HepG2 (cell line): ENCODE results near the gene TBCD. TPM values are rescaled to one million over a fixed set of nuclear protein-coding genes. Genes with fewer than 3 reads are reported as not detected.

ENCODE experiments used
- ADNP ChIP-seq: sonication (generic); formaldehyde crosslinking; IDR thresholded peaks from 2 replicates; pipeline ENCODE4 v1.4.0; 2020; ENCODE audit warnings: missing genetic modification reagents
- ARID3A ChIP-seq: IDR thresholded peaks from 2 replicates; pipeline ENCODE4 v1.6.1; 2012; ENCODE audit warnings: low read depth, low read length, improper control_type of control experiment
- BRF2 ChIP-seq: sonication (generic); formaldehyde crosslinking; IDR thresholded peaks from 2 replicates; pipeline ENCODE4 v1.8.1; 2022; ENCODE audit warnings: mild to moderate bottlenecking, missing genetic modification reagents
- FLYWCH1 ChIP-seq: sonication (generic); formaldehyde crosslinking; IDR thresholded peaks from 2 replicates; pipeline ENCODE4 v1.8.1; 2023; ENCODE audit warnings: mild to moderate bottlenecking, missing genetic modification reagents
- GABPA ChIP-seq, 2 experiments: IDR thresholded peaks; 2 replicates each; pipeline ENCODE4 v1.6.1; 2011 to 2016; ENCODE audit warnings: low read depth in 2 of 2, low read length in 1 of 2, missing biosample characterization in 1 of 2, missing genetic modification characterization in 1 of 2
- GATA4 ChIP-seq: sonication (generic); IDR thresholded peaks from 2 replicates; pipeline ENCODE4 v1.6.1; 2016; ENCODE audit warnings: antibody characterized with exemption, low read depth, borderline replicate concordance
- GFI1 ChIP-seq: sonication (generic); formaldehyde crosslinking; IDR thresholded peaks from 2 replicates; pipeline ENCODE4 v1.5.0; 2020; ENCODE audit warnings: missing genetic modification reagents, mild to moderate bottlenecking, borderline replicate concordance
- HMG20B ChIP-seq: conservative IDR thresholded peaks from 2 replicates; pipeline ENCODE4 v1.6.1; 2016; ENCODE audit warnings: missing genetic modification reagents, missing compliant biosample characterization
- NCOA5 ChIP-seq: sonication (generic); formaldehyde crosslinking; IDR thresholded peaks from 2 replicates; pipeline ENCODE4 v1.4.0; 2020; ENCODE audit warnings: missing genetic modification reagents
- RFXAP ChIP-seq: sonication (generic); formaldehyde crosslinking; IDR thresholded peaks from 2 replicates; pipeline ENCODE4 v1.4.0; 2020; ENCODE audit warnings: missing genetic modification reagents, borderline replicate concordance
- SP2 ChIP-seq: sonication (generic); formaldehyde crosslinking; IDR thresholded peaks from 2 replicates; pipeline ENCODE4 v1.5.1; 2020; ENCODE audit warnings: mild to moderate bottlenecking, missing genetic modification reagents
- SUZ12 ChIP-seq: fragments of 150-350 bp; IDR thresholded peaks from 2 replicates; pipeline ENCODE4 v1.6.1; 2014; ENCODE audit warnings: low read depth, low read length
- TBX3 ChIP-seq: fragments of 450-650 bp; IDR thresholded peaks from 2 replicates; pipeline ENCODE4 v1.6.1; 2017; ENCODE audit warnings: antibody characterized with exemption, mild to moderate bottlenecking, inconsistent platforms, borderline replicate concordance
- WIZ ChIP-seq: sonication (generic); formaldehyde crosslinking; IDR thresholded peaks from 2 replicates; pipeline ENCODE4 v1.5.1; 2020; ENCODE audit warnings: mild to moderate bottlenecking, missing genetic modification reagents
- ZBTB8A ChIP-seq: sonication (generic); formaldehyde crosslinking; IDR thresholded peaks from 2 replicates; pipeline ENCODE4 v1.4.0; 2020; ENCODE audit warnings: mild to moderate bottlenecking, low read depth, missing genetic modification reagents, borderline replicate concordance
- ZFP82 ChIP-seq: sonication (generic); formaldehyde crosslinking; IDR thresholded peaks from 2 replicates; pipeline ENCODE4 v1.5.1; 2020; ENCODE audit warnings: mild to moderate bottlenecking, missing genetic modification reagents, borderline replicate concordance
- ZMAT3 ChIP-seq: sonication (generic); formaldehyde crosslinking; conservative IDR thresholded peaks from 2 replicates; pipeline ENCODE4 v1.7.0; 2021; ENCODE audit warnings: missing genetic modification reagents
- ZNF10 ChIP-seq: sonication (generic); formaldehyde crosslinking; IDR thresholded peaks from 2 replicates; pipeline ENCODE4 v1.4.0; 2020; ENCODE audit warnings: mild to moderate bottlenecking, low read depth, missing genetic modification reagents, borderline replicate concordance
- ZNF124 ChIP-seq: sonication (generic); formaldehyde crosslinking; IDR thresholded peaks from 2 replicates; pipeline ENCODE4 v1.4.0; 2020; ENCODE audit warnings: missing genetic modification reagents
- ZNF143 ChIP-seq: sonication (generic); formaldehyde crosslinking; IDR thresholded peaks from 2 replicates; pipeline ENCODE4 v1.4.0; 2020; ENCODE audit warnings: missing genetic modification reagents
- ZNF24 ChIP-seq: fragments of 450-650 bp; IDR thresholded peaks from 2 replicates; pipeline ENCODE4 v1.6.1; 2017; ENCODE audit warnings: antibody characterized with exemption, mild to moderate bottlenecking
- ZNF3 ChIP-seq: IDR thresholded peaks from 2 replicates; pipeline ENCODE4 v1.7.0; 2017; ENCODE audit warnings: inconsistent platforms
- ZNF333 ChIP-seq: sonication (generic); formaldehyde crosslinking; IDR thresholded peaks from 2 replicates; pipeline ENCODE4 v1.4.0; 2020; ENCODE audit warnings: mild to moderate bottlenecking, missing genetic modification reagents, borderline replicate concordance
- ZNF597 ChIP-seq: sonication (generic); formaldehyde crosslinking; IDR thresholded peaks from 2 replicates; pipeline ENCODE4 v1.5.0; 2020; ENCODE audit warnings: missing genetic modification reagents
- ZNF605 ChIP-seq: sonication (generic); formaldehyde crosslinking; IDR thresholded peaks from 2 replicates; pipeline ENCODE4 v1.8.0; 2022; ENCODE audit warnings: mild to moderate bottlenecking, missing genetic modification reagents
- ZNF607 ChIP-seq: sonication (generic); formaldehyde crosslinking; IDR thresholded peaks from 2 replicates; pipeline ENCODE4 v1.5.1; 2020; ENCODE audit warnings: missing genetic modification reagents, mild to moderate bottlenecking, borderline replicate concordance
- ZNF773 ChIP-seq: sonication (generic); formaldehyde crosslinking; IDR thresholded peaks from 2 replicates; pipeline ENCODE4 v1.4.0; 2020; ENCODE audit warnings: missing genetic modification reagents, borderline replicate concordance
- ZNF777 ChIP-seq: sonication (generic); formaldehyde crosslinking; IDR thresholded peaks from 2 replicates; pipeline ENCODE4 v1.4.0; 2020; ENCODE audit warnings: missing genetic modification reagents
- polyA plus RNA-seq, 8 experiments: library from polyadenylated mRNA; depleted of rRNA in 3 of 8; stranded (reverse) in 7 of 8; unstranded in 1 of 8; fragments of >200 nt; fragmentation: Illumina TruSeq in 4 of 8; extraction: Trizol in 4 of 8; gene quantifications; 2 replicates each; pipeline versions ENCODE4 v1.2.1 to v1.2.3, GENCODE V29; 2011 to 2016; ENCODE audit warnings: low read depth in 4 of 8, missing spikeins in 1 of 8, mixed read lengths in 1 of 8; ENCODE audit not compliant: insufficient read depth in 1 of 8
- total RNA-seq, 5 experiments: library from RNA; depleted of rRNA; stranded (reverse); fragments of >200 nt; fragmentation: Illumina TruSeq; extraction: Trizol; gene quantifications; 2 replicates each; pipeline ENCODE4 v1.2.3, GENCODE V29; 2016; ENCODE audit warnings: low read depth in 1 of 5

The TBCD gene
- total and polyA plus RNA-seq, 2 of the 13 experiments (the other 11 are each of a cell fraction or from before 2014, with no cell fraction given), result 33.9 to 54.8 TPM

- TF ChIP-seq BRF2 (CRISPR knock-in tag) (peak; percentile 98), FLYWCH1 (CRISPR knock-in tag) (peak; percentile 98), NCOA5 (no peak), ZBTB8A (CRISPR knock-in tag) (peak; percentile 98), ZNF777 (peak; percentile 97), TBX3 (peak; percentile 72; the same call in 1 of the 2 replicates), ARID3A (no peak), ZNF773 (peak; percentile 98), ZNF333 (CRISPR knock-in tag) (peak; percentile 86; the same call in 1 of the 2 replicates), SUZ12 (no peak), RFXAP (CRISPR knock-in tag) (peak; percentile 97), WIZ (peak; percentile 88), GATA4 (no peak; the same call in 1 of the 2 replicates), ZFP82 (CRISPR knock-in tag) (no peak), ZNF607 (CRISPR knock-in tag) (peak; percentile 100), ZNF10 (CRISPR knock-in tag) (no peak), ZNF124 (CRISPR knock-in tag) (peak; percentile 98), ZNF24 (peak; percentile 62; the same call in 1 of the 2 replicates), SP2 (CRISPR knock-in tag) (peak; percentile 51; the same call in 1 of the 2 replicates), ADNP (peak; percentile 62; the same call in 1 of the 2 replicates), GABPA (IDR thresholded peaks at IDR 0.05; ENCODE audit: low read depth, low read length) (no peak), GABPA (CRISPR knock-in tag; IDR thresholded peaks at IDR 0.05; ENCODE audit: low read depth) (peak; percentile 51; the same call in 1 of the 2 replicates), ZNF143 (peak; percentile 67; the same call in 1 of the 2 replicates), ZNF605 (CRISPR knock-in tag) (peak; percentile 99), ZNF597 (CRISPR knock-in tag) (no peak), HMG20B (CRISPR knock-in tag) (peak; percentile 96), ZNF3 (CRISPR knock-in tag) (peak; percentile 91), ZMAT3 (CRISPR knock-in tag) (peak; percentile 100), GFI1 (CRISPR knock-in tag) (peak; percentile 92)
Measured at GRCh38 chr17:82737967-82738877, 13.6 kb upstream of the TBCD start (continued).
